Cardiac septum (tissue), 1 donor: Measurements from ENCODE around the gene GKAP1. TPM values are rescaled to one million over a fixed set of nuclear protein-coding genes. Genes with fewer than 3 reads are reported as not detected.
A peak's percentile ranks its signal among the peaks of the same experiment; 100 is the strongest.
"Not testable (repeated sequence)": the region's sequence is repeated elsewhere in the genome, so short reads cannot be mapped to it uniquely, and the experiment has no call there.

Experiments used
- DNase-seq: peaks from one replicate; pipeline ENCODE4 v3.0.0-alpha.2; 2020; ENCODE audit warnings: low spot score
- intact Hi-C: fragments of 100-400 bp; cut with DNase I; formaldehyde crosslinking; loops from one replicate; pipeline ENCODE4 v1.14.0; 2022
- total RNA-seq: library from RNA; stranded (reverse); fragmentation: NEBNext Ultra II Directional; extraction: Animal tissue kit (Norgen Biotek cat#: 25700); gene quantifications from one replicate; pipeline ENCODE4 v1.2.1, GENCODE V29; 2021
- donor health status: DM: no; HTN: no; CAD: no.

Gene GKAP1
- total RNA-seq, 1 donor from 2014 or later = 17.2 TPM

DNA sequence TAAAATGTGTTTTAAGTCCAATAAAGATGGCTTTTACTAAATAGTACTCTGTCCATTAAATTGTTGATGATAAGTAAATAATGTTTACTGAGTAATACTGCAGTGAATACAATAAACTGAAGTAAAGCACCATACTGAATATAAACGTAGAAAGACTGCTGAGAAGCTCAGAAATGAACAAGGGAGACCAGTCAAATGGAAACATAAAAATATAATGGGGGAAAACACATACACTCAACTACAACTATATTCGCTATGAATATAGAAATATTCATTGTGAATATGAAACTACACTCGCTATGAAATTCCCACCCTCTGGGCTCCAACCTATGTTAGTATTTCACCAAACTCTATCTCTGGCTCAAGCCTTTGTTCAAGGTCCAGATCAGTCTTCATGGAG lies 67.9 kb downstream of the GKAP1 start:
- intact Hi-C loops = no loop called here
- DNase-seq = no peak

DNA sequence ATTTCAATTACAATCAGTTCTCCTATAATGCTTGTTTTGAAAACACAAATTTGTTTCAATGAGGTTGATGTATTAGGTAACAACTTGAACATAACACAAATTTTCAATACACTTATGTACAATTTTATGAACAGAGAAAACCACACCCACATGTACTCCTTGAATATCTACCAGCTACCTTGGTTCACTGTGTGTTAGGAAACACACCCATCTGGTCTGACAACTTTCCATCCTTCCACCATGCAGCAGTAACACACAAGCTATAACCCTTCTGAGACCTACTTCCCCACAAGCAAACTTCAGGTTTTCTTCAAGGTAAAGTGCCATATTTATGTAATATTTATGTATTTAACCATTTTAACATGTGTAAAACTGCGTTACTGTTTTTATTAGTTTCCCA lies 73.4 kb downstream of the GKAP1 start:
- intact Hi-C loops = no loop called here
- DNase-seq = no peak

DNA sequence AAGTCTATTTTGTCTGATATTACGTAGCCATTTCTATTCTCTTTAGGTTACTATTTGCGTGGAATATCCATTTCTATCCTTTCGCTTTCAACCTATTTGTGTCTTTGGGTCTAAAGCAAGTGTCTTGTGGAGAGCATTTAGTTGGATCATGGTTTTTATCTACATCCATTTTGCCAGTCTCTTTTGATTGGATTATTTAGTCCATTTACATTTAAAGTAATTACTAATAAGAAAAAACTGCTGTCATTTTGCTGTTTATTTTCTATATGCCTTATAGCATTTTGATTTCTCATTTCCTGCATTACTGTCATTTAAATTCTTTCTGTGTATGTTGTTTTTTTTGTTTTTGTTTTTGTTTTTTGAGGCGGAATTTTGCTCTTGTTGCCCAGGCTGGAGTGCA lies 83.8 kb downstream of the GKAP1 start:
- no peak for DNase-seq
- intact Hi-C loops = no loop called here

DNA sequence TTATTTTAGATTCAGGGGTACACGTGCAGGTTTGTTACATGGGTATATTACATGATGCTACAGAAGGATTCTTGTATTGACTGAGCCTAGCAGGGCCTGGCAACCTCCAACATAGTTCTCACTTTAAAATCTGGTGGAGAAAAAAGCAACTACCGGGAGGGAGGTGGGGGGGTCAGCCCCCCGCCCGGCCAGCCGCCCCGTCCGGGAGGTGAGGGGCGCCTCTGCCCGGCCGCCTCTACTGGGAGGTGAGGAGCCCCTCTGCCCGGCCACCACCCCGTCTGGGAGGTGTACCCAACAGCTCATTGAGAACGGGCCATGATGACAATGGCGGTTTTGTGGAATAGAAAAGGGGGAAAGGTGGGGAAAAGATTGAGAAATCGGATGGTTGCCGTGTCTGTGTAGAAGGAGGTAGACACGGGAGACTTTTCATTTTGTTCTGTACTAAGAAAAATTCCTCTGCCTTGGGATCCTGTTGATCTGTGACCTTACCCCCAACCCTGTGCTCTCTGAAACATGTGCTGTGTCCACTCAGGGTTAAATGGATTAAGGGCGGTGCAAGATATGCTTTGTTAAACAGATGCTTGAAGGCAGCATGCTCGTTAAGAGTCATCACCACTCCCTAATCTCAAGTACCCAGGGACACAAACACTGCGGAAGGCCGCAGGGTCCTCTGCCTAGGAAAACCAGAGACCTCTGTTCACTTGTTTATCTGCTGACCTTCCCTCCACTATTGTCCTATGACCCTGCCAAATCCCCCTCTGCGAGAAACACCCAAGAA lies 88.8 kb downstream of the GKAP1 start:
- DNase-seq, intact Hi-C loops: not testable (repeated sequence)

DNA sequence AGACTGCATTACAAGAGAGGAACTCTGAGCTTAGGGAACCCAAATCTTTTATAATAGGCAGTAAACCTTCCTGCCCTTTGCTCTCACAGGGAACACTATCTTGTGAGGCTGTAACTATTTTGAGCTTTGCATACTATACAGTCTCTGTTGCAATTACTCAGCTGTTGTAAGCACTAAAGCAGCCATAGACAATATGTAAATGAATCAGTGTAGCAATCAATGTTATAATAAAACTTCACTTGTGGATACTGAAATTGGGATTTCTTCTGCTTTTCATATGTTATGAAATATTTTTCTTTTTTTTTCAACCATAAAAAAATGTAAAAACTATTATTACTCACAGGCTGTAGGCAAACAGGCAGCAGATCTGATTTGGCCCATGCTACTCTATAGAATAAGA lies 93.1 kb downstream of the GKAP1 start:
- no peak for DNase-seq
- intact Hi-C loops = no loop called here

DNA sequence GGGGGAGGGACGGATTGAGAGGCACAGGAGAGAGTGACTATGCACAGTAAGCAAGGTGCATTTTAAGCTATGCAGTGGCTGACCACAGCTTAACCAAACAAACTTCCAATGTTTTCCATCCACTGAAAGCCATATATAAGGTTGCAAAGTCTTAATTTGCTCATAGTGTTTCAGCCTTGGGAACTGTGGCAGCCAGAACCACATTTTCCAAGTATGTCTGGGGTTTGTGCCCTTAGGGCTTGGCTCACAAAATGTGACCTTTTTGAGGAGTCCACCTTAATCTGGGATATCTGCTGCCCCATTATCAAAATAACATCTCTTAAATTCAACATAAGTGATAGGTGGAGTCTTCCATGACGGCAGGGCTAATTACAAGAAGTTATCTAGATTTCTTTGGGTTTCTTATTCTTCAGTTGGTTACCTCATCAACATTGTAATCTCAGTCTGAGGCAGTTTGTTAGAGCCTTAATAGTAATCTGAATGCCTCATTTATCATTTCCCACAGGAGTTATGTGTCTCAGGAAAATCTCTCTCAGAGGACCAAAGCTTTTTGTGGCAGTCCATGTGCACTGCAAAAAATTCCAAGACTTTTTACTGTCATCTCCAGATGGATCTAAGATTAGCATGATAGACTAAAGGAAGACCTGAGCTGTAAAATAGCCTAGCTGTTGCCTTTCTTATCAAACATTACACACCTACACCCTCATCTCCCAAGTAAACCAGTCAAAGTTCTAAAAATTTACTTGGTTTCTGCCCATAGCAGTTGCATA lies 94.7 kb downstream of the GKAP1 start:
- intact Hi-C loops = no loop called here
- no peak for DNase-seq

DNA sequence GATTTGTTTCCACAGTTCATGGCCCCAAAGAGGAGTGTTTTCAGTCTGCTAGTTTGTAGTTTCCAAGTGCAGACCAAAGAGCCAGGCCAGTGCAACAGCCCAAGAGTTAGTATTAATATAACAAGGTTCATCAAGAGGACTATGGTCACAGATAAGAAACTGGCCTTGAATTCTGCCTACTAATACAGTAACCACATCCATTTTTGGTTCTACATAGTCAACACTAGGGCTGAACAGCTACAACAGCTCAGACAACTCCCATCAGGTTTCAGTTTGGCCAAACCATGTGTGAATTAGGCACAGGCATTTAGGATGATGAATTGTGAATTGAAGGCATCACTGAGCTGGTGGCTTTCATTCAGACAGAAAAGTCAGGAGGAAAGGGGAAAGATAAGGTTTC lies 96.1 kb downstream of the GKAP1 start:
- intact Hi-C loops = no loop called here
- no peak for DNase-seq

DNA sequence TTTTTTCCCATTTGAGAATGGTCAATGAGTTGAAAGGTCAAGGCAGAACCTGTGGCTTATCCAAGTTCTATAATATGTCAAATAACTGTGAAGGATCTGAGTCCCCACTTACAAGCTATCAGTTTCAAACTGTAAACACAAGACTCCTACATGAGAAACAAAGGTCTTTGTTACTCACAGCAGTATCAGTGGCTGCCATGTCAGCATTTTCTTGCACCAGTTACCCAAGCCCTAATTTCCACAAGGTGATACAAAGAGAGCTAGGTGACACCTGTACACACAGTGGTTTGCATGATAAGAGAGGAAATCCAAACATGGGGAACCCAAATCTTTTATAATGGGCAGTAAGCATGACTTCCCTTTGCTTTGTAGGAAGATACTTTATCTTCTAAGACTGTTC lies 101.8 kb downstream of the GKAP1 start:
- DNase-seq = no peak
- intact Hi-C loops = no loop called here

DNA sequence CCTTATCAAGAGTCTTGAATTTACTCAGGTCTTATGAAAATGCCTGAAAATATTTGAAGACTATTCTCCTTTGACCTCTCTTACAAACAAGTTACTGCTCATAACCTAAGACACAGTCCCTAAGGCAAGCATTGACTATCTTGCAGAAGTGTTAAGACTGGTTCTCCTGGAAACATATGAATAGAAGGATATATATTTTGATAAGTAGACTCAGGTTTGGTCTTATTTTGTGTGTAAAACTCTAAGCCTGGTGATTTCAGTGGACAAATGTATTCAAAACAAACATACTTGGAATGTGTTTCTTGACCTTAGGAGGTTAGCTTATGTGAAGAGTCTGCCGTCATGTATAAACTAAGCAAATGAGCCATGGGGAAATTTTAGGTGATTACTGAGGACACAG lies 102.3 kb downstream of the GKAP1 start:
- intact Hi-C loops = no loop called here
- DNase-seq = no peak

DNA sequence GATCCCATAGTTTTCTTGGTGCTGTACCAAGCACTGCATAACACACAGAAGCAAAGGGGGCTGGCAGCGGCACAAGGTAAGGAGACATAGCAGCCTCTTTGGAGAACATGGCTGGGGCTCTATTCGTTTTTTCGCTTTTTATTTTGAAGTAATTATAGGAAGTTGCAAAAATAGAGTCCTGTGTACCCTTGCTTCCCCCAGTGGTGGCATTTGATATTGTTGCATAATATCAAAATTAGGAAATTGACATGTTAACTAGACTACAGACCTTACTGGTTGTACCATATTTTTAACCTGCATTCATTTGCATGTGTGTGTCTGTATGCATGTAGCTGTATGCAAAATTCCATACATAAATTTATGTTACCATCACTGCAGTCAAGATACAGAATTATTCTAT lies 103.2 kb downstream of the GKAP1 start:
- intact Hi-C loops = no loop called here
- no peak for DNase-seq

DNA sequence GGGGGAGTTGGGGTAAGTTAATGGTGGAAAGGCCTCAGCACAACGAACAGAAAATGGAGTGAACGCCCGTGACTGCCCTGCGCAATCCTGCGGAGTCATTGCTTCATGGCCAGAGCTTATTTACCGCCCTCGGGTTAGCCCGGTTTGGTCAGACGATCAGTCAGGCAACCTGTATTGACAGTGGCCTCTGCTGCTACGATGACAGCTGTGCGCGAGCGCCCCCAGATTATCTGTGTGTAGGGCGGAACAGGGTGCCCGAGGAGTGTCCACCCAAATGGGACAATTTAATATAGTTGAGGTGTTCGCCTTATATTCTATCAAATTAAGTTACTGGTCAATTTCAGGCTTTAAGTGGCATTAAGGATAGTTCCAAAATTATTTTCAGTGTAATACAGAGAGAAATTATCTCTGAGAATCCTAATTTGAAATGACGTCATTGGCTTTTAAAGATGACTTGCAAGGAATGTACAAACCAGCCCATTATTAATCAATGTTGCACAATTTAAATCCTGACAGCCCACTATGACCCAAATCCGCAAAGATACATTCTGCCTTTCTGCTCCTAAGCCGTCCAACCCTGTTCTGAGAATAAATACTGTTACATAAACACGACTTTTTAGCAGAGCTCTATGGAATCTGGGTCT lies 108.9 kb downstream of the GKAP1 start:
- DNase-seq = peak; percentile 87
- intact Hi-C loops = loop anchor here (2.0 to 10.0 kb wide), 4 partner anchors 56 to 264 kb away; partner anchors contain the start of genes GKAP1 and IDNK

DNA sequence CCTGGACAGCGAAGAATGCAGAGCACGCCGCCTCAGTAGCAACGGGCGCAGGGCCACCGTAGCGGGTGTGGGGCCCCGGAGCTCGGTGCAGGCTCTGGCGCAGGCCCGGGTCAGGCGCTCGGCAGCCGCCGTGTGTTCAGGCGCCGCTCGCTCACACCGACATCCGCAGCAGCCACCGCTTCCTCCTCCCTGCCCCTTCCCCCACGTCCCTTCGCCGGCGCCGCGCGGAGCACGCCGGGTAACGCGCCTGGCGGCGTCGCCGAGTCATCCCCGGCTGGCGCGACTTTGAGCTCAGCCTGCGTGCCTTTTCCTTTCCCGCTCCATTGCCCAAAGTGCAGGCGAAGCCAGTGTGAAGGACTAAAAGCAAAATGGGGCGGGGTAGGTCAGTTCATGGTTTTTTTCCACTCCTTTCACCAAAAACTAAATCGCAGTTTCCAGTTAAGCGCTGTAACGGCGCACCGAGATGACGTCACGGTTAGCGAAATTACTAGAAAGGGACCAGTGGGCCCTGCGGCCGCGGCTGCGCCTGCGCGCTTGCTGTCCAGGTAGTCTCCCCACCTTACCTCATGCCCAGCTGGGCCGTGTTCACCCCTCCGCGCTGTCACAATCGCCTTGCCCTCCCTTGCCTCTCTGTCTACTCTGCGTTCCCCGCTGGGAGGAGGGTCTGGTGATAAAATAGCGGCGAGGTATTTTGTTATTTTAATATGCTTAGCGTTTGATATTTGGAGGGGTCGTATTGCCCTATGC lies 109.6 kb downstream of the GKAP1 start, which contains the start of gene UBQLN1:
Gene UBQLN1, minus strand, starts transcription at position 191 of the 747 bp plus-strand sequence. CDS start 279 bp downstream, outside the sequence.
- intact Hi-C loops = loop anchor here (2.0 to 10.0 kb wide), 4 partner anchors 56 to 263 kb away; partner anchors contain the start of genes GKAP1 and IDNK

DNA sequence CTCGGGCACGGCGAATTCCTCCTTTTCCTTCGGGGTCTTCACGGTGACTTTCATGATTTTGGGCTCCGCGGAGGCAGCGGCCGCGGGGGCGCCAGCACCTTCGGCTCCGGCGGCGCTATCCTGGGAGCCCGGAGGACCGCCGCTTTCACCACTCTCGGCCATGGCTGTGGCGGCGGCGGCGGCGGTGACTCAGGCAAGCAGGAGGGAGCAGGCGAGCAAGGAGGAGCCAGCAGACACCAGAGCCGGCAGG lies 110.1 kb downstream of the GKAP1 start:
- DNase-seq = no peak
- intact Hi-C loops = loop anchor here (5.0 to 10.0 kb wide), 3 partner anchors 55 to 263 kb away; partner anchors contain the start of gene GKAP1

More for the DNA sequence above, 109.6 kb downstream of the GKAP1 start, which contains the start of gene UBQLN1:
- peak; percentile 95 for DNase-seq

DNA sequence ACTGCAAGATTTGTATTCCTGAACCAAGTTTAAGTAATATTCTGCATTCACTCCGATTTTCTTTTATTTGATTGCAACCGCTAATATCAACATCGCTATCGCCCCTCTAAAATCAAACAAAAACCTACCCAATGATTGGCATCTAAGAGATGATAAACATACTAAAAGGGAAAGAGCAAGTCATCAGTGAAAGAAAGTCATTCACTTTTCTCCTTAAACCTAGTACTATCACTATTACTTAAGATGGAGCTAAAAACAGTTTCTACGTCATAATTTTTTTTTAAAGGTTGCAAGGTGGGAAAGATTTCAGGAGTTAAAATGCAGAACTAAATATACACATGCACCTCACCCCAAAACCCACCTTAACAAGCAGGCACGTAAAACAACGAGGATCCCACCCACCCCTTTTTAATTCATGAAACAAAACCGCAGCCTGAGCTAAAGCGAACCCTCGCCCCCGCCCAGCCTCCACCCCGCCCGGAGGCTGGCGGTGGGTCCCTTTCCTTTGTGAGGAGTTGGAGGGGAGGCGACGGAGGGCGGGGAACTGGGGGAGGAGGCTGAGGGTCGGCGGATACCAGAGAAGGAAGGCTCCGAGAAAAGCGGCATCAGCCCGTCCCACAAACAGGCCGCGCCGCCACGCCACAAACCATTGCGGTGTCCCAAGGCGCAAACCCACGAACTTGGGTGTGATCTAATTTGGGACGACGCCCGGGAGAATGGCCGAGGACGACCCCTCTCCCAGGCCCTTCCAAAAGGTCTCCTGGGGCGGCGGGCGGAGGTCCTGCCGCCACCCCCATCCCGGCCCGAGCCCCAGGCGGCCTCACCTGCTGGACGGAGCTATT lies 110.7 kb downstream of the GKAP1 start:
- intact Hi-C loops = loop anchor here (5.0 to 10.0 kb wide), 3 partner anchors 55 to 262 kb away; partner anchors contain the start of gene GKAP1
- peak; percentile 78 for DNase-seq

DNA sequence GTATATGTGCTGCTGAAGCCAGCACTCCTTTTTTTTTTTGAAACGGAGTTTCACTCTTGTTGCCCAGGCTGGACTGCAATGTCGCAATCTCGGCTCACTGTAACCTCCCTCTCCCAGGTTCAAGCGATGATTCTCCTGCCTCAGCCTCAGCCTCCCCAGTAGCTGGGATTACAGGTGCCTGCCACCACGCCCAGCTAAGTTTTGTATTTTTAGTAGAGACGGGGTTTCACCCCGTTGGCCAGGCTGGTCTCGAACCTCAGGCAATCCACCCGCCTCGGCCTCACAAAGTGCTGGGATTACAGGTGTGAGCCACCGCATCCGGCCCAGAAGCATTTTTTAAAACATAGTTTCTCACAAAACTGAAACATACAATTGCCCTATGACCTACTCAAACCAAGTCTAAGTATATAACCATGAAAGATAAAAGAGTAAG lies 112.3 kb downstream of the GKAP1 start:
- intact Hi-C loops = loop anchor here (5.0 to 10.0 kb wide), 3 partner anchors 53 to 260 kb away; partner anchors contain the start of gene GKAP1
- not testable (repeated sequence) for DNase-seq

DNA sequence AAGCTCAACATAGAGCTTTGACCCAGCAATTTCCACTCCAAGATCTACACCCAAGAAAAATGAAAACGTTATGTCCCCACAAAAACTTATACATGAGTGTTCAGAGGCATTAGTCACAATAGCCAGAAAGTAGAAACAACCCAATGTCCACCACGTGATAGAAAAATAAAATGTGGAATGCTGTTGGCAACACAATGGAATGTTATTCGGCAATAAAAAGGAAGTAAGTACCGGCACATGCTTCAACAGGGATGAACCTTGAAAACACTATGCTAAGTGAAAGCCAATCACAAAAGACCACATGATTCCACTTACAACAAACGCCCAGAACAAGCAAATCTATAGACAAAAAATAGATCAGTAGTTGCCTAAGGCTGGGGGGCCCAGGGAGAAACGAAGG lies 115.8 kb downstream of the GKAP1 start:
- intact Hi-C loops = loop anchor here (10.0 kb wide), 1 partner anchor 257 kb away; no protein-coding TSS in a partner anchor

DNA sequence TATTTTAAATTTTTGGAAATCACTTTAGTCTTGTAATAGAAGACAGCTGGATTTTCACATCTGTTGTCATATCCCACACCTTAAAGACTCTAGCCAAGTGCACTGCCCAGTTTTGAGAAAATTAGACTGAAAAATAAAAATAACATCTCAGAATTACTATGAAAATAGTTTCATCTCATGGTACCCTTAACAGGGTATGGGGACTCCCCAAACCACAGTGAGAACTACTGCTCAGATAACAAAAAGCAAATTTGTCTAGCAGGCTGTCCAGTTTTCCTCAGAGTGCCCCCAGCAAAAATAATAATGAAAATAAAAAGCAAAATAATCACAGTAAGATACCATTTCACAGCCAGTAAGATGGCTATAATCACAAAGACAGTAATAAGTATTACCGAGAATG lies 116.3 kb downstream of the GKAP1 start:
- intact Hi-C loops = loop anchor here (10.0 kb wide), 1 partner anchor 256 kb away; no protein-coding TSS in a partner anchor
- DNase-seq = no peak

More for the DNA sequence above, 115.8 kb downstream of the GKAP1 start:
- no peak for DNase-seq

DNA sequence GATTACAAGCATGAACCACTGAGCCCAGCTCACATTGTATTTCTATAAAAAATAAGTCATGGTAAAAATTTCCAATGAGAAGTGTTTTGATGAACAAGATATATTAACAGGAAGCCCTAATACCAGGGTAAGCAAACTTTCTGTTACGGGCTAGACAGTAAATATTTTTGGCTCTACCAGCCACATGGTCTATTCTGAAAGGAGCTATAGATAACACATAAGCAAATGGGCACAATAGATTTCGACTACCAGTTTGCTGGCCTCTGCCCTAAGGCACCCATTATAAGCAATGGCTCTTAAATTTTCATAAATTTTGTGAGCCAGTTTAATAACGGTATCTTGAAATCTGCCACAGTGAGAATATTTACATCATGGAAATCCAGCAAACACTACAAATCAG lies 118.0 kb downstream of the GKAP1 start:
- intact Hi-C loops = loop anchor here (10.0 kb wide), 1 partner anchor 255 kb away; no protein-coding TSS in a partner anchor
- no peak for DNase-seq
